IMR-90 (cell line): Measurements from ENCODE around the gene UBR4. TPM values are rescaled to one million over a fixed set of nuclear protein-coding genes. Genes with fewer than 3 reads are reported as not detected.

Experiments used
- ATAC-seq: fragments of 200-7000 bp; cut with Tn5 transposase; 2 replicates; pipeline ENCODE4 v1.9.1; 2020; ENCODE audit warnings: low read depth, mild to moderate bottlenecking, moderate library complexity
- BruUV-seq: library from RNA; stranded (reverse); fragments of 400-500 nt; replicated peaks from 2 replicates; lab custom pipeline; 2021; lab: Mats Ljungman, UMichigan
- CTCF ChIA-PET: fragments of 300-600 bp; formaldehyde crosslinking; extraction: SDS; loops from one replicate; lab custom pipeline; 2021; ENCODE audit warnings: antibody characterized with exemption; lab: Yijun Ruan, JAX
- POLR2A ChIA-PET: fragments of 300-600 bp; sonication (Branson Sonifier 250); formaldehyde crosslinking; loops from one replicate; lab custom pipeline; 2022; ENCODE audit warnings: antibody characterized with exemption; ENCODE audit not compliant: unreplicated experiment; lab: Charles Lee
- DNase-seq: peaks from one replicate; pipeline ENCODE4 v3.0.0; 2013
- H2AFZ ChIP-seq: replicated peaks from 2 replicates; pipeline ENCODE3; 2013; ENCODE audit warnings: low read length, mild to moderate bottlenecking; ENCODE audit not compliant: poor library complexity
- H2AK5ac ChIP-seq: 2 replicates; pipeline ENCODE4 v1.6.1; 2013; ENCODE audit warnings: low read depth, low read length, inconsistent platforms
- H2AK9ac ChIP-seq: replicated peaks from 2 replicates; pipeline ENCODE3; 2013; ENCODE audit warnings: mild to moderate bottlenecking, low read depth, low read length, moderate library complexity; ENCODE audit not compliant: poor library complexity
- H2BK120ac ChIP-seq: 2 replicates; pipeline ENCODE4 v1.6.1; 2013; ENCODE audit warnings: low read depth, low read length, inconsistent platforms
- H2BK15ac ChIP-seq: 3 replicates; pipeline ENCODE4 v1.6.1; 2013; ENCODE audit warnings: low read depth, low read length, inconsistent platforms
- H2BK20ac ChIP-seq: 2 replicates; pipeline ENCODE4 v1.6.1; 2013; ENCODE audit warnings: low read depth, mild to moderate bottlenecking, inconsistent platforms, low read length, moderate library complexity
- H2BK5ac ChIP-seq: 2 replicates; pipeline ENCODE4 v1.6.1; 2013; ENCODE audit warnings: mild to moderate bottlenecking, low read depth, low read length, inconsistent platforms; ENCODE audit not compliant: poor library complexity, severe bottlenecking
- H3K14ac ChIP-seq: replicated peaks from 2 replicates; pipeline ENCODE4 v1.6.1; 2013; ENCODE audit warnings: low read depth, low read length, inconsistent platforms
- H3K18ac ChIP-seq: 2 replicates; pipeline ENCODE4 v1.6.1; 2013; ENCODE audit warnings: low read depth, low read length, control low read depth
- H3K23ac ChIP-seq: 2 replicates; pipeline ENCODE4 v1.6.1; 2013; ENCODE audit warnings: low read depth, low read length, inconsistent platforms
- H3K27ac ChIP-seq: 2 replicates; pipeline ENCODE4 v1.5.1; 2013; ENCODE audit warnings: mild to moderate bottlenecking, control low read depth, low read length; ENCODE audit not compliant: insufficient read depth
- H3K27me3 ChIP-seq: 2 replicates; pipeline ENCODE4 v1.6.1; 2013; ENCODE audit warnings: low read length; ENCODE audit not compliant: control insufficient read depth, insufficient read depth
- H3K36me3 ChIP-seq: 2 replicates; pipeline ENCODE4 v1.6.1; 2013; ENCODE audit warnings: low read length, mixed read lengths; ENCODE audit not compliant: control insufficient read depth, insufficient read depth
- H3K4ac ChIP-seq: 2 replicates; pipeline ENCODE4 v1.6.1; 2013; ENCODE audit warnings: low read depth, low read length, inconsistent platforms
- H3K4me1 ChIP-seq: 2 replicates; pipeline ENCODE4 v1.6.1; 2013; ENCODE audit warnings: low read length, mixed read lengths; ENCODE audit not compliant: control insufficient read depth, insufficient read depth
- H3K4me2 ChIP-seq: 2 replicates; pipeline ENCODE4 v1.6.1; 2013; ENCODE audit warnings: low read depth, mild to moderate bottlenecking, control low read depth, low read length, moderate library complexity
- H3K4me3 ChIP-seq: 2 replicates; pipeline ENCODE4 v1.5.1; 2013; ENCODE audit warnings: low read depth, mild to moderate bottlenecking, control low read depth, low read length, moderate library complexity; ENCODE audit not compliant: insufficient read depth
- H3K56ac ChIP-seq: 2 replicates; pipeline ENCODE4 v1.6.1; 2013; ENCODE audit warnings: low read length, inconsistent platforms; ENCODE audit not compliant: insufficient read depth; ENCODE audit errors: extremely low read depth
- H3K79me1 ChIP-seq, 2 experiments: 2 replicates each; pipeline ENCODE4 v1.6.1; 2013; ENCODE audit warnings: low read length in 2 of 2, inconsistent platforms in 1 of 2, low read depth in 1 of 2
- H3K9ac ChIP-seq: 2 replicates; pipeline ENCODE4 v1.6.1; 2013; ENCODE audit warnings: low read depth, low read length, control low read depth
- H3K9me1 ChIP-seq: 2 replicates; pipeline ENCODE4 v1.6.1; 2013; ENCODE audit warnings: low read length, inconsistent platforms; ENCODE audit not compliant: insufficient read depth
- H3K9me3 ChIP-seq: 2 replicates; pipeline ENCODE4 v1.6.1; 2013; ENCODE audit warnings: low read length; ENCODE audit not compliant: control insufficient read depth, insufficient read depth
- H4K20me1 ChIP-seq: 2 replicates; pipeline ENCODE4 v1.6.1; 2013; ENCODE audit warnings: low read length, inconsistent platforms; ENCODE audit not compliant: insufficient read depth
- H4K5ac ChIP-seq: 2 replicates; pipeline ENCODE4 v1.6.1; 2013; ENCODE audit warnings: mild to moderate bottlenecking, low read depth, low read length, control low read depth
- H4K8ac ChIP-seq, 2 experiments: 2 replicates each; pipeline ENCODE4 v1.6.1; 2013; ENCODE audit warnings: low read depth in 2 of 2, low read length in 2 of 2, control low read depth in 1 of 2, inconsistent platforms in 1 of 2
- H4K91ac ChIP-seq: 2 replicates; pipeline ENCODE4 v1.6.1; 2013; ENCODE audit warnings: low read depth, low read length, inconsistent platforms; ENCODE audit not compliant: insufficient read depth
- ELK1 ChIP-seq: fragments of 150-350 bp; IDR thresholded peaks from 2 replicates; pipeline ENCODE4 v1.6.1; 2016; ENCODE audit warnings: low read depth, mild to moderate bottlenecking, low read length, moderate library complexity, borderline replicate concordance
- POLR2A ChIP-seq: IDR thresholded peaks from 2 replicates; pipeline ENCODE4 v1.6.1; 2012; ENCODE audit warnings: mild to moderate bottlenecking, low read depth, low read length
- RAD21 ChIP-seq: IDR thresholded peaks from 2 replicates; pipeline ENCODE4 v1.6.1; 2012; ENCODE audit warnings: low read length, improper control_type of control experiment
- SMC3 ChIP-seq: fragments of 150-350 bp; IDR thresholded peaks from 2 replicates; pipeline ENCODE4 v1.6.1; 2016; ENCODE audit warnings: low read depth, mild to moderate bottlenecking, antibody characterized with exemption, low read length, moderate library complexity
- USF2 ChIP-seq: fragments of 150-350 bp; IDR thresholded peaks from 2 replicates; pipeline ENCODE4 v1.6.1; 2017; ENCODE audit warnings: mild to moderate bottlenecking, antibody characterized with exemption, low read length, low read depth
- WGBS, 2 experiments: methylation state at CpG; one replicate each; pipeline versions ENCODE4 v1.1.5 to v1.1.7; 2013; ENCODE audit warnings: missing lambda C conversion rate in 2 of 2; ENCODE audit not compliant: insufficient read length in 1 of 2; ENCODE audit errors: extremely low coverage in 2 of 2; 5-methylcytosine and 5-hydroxymethylcytosine counted together
- dilution Hi-C: fragments of 300-500 bp; cut with HindIII; formaldehyde crosslinking; loops from one replicate; pipeline ENCODE4 v1.14.3; 2018; ENCODE audit warnings: low sequenced_read_pairs; ENCODE audit not compliant: unreplicated experiment
- in situ Hi-C: fragments of 300-500 bp; cut with MboI; formaldehyde crosslinking; loops from 3 replicates; pipeline ENCODE4 v1.14.3; 2019; ENCODE audit warnings: low sequenced_read_pairs, inconsistent platforms, mixed read lengths
- intact Hi-C: fragments of 100-400 bp; cut with micrococcal nuclease; formaldehyde crosslinking; loops from 2 replicates; pipeline ENCODE4 v1.10.0; 2022
- polyA plus RNA-seq, 3 experiments: library from polyadenylated mRNA; depleted of rRNA; stranded (reverse); fragments of >200 nt; gene quantifications; 2 replicates each; pipeline ENCODE4 v1.2.3, GENCODE V29; 2012; ENCODE audit warnings: low replicate concordance in 1 of 3
- total RNA-seq: library from RNA; depleted of rRNA; stranded (reverse); fragments of >200 nt; gene quantifications from 2 replicates; pipeline ENCODE4 v1.2.3, GENCODE V29; 2012

Gene UBR4
- total and polyA plus RNA-seq, 2 of the 4 experiments (the other 2 are of a cell fraction): 87.8 to 121 TPM

DNA sequence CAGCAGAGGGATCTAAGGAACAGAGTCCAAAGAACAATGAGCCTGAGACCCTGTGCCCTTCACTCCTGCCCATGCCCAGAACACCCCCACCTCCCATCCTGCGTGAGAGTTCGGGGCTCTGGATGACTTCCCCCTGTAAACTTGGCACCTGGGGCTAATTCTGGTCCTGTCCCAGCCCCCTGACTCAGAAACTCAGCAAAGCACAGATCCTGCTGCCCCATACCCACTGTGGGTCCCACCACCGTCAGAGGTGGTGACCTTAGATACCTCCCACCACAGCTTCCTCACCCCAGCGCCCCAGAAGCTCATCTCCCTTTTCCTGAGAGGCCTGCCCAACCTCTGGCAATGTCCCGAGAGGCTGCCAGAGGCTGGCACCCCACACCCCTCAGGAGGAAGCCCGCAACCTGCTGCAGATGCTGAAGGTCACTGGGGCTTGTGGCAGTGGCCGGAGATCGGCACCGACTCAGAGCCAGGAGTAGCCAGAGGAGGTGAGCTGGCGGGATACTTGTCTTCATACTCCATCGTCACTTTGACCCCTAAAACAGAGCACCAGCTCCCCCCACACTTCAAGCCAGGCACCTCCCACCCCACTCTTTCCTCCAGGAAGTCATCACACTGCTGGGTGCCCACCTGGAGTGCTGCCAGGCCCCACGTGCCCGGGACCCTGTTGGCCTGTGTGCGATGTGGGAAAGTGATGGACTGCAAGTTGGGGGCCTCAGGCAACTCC is 142.0 kb downstream of the UBR4 start:
- Histone ChIP-seq H2AK9ac (peak overlapping the region; percentile 19), H3K27ac (no peak overlapping the region), H3K56ac (no peak overlapping the region), H2BK20ac (no peak overlapping the region), H3K27me3 (no peaks in the 10 kb centered on the region), H3K79me1 (no peaks in the 10 kb centered on the region), H2BK15ac (no peak overlapping the region), H3K4ac (no peak overlapping the region), H3K9me1 (no peaks in the 10 kb centered on the region), H4K8ac (no peak overlapping the region), H3K9me3 (no peaks in the 10 kb centered on the region), H3K4me3 (no peak overlapping the region), H4K5ac (no peak overlapping the region), H2AK5ac (peak overlapping the region; percentile 67; the same call in 1 of the 2 replicates), H3K23ac (no peak overlapping the region), H2BK120ac (no peak overlapping the region), H3K18ac (no peak overlapping the region), H4K91ac (no peak overlapping the region), H4K20me1 (no peaks in the 10 kb centered on the region; the same call in 1 of the 2 replicates), H3K9ac (no peak overlapping the region), H3K36me3 (peaks cover 7% of the 10 kb centered on the region), H2AFZ (no peak overlapping the region), H2BK5ac (no peak overlapping the region), H3K14ac (no peak overlapping the region; the same call in 1 of the 2 replicates), H3K4me2 (no peak overlapping the region), H3K4me1 (peaks cover 2% of the 10 kb centered on the region; the same call in 1 of the 2 replicates)
- DNase-seq: no peak
- WGBS, 2 experiments: 93% methylated on average over 6 of the region's 14 CpGs; no CpG with 5 or more reads in 1 of the 2 experiments
- no TSS peak for BruUV-seq
- in situ Hi-C loops: no loop called here
- ChIA-PET CTCF (interaction anchor here (0.6 kb wide), 1 partner anchor 146 kb away, joined by 3 read pairs; no protein-coding TSS in a partner anchor), POLR2A (interaction anchor here (1.1 kb wide), 1 partner anchor 175 kb away, joined by 3 read pairs; no protein-coding TSS in a partner anchor)
- intact Hi-C loops: no loop called here
- dilution Hi-C loops: no loop called here
- TF ChIP-seq ELK1 (no peak), RAD21 (no peak), SMC3 (no peak), POLR2A (no peak), USF2 (no peak)
- no peak for ATAC-seq
